Stimulated activated CD8-positive, alpha-beta memory T cell treated with anti-CD3 and anti-CD28 coated beads, Interleukin-12 subunit alpha, Interleukin-12 subunit beta, amount 100 ng/mL, for 4 hours (primary cell): ENCODE results near the gene TNFAIP8L2.
"Not testable (repeated sequence)": the region's sequence is repeated elsewhere in the genome, so short reads cannot be mapped to it uniquely, and the experiment has no call there.

Experiments used
- DNase-seq: peaks from one replicate; pipeline ENCODE4 v3.0.0-alpha.2; 2020; ENCODE audit warnings: low read depth

TNFAIP8L2 gene

GRCh38 chr1:151146072-151146411 is 10.4 kb upstream of the TNFAIP8L2 start:
- DNase-seq, result no peak

GRCh38 chr1:151146412-151147131 is 9.9 kb upstream of the TNFAIP8L2 start, which contains the start of gene SEMA6C:
Gene SEMA6C, minus strand, starts transcription at chr1:151146631. Its CDS starts 4,010 bp downstream, at chr1:151142621.
- DNase-seq, result peak; percentile 77

GRCh38 chr1:151147132-151147503 is 9.3 kb upstream of the TNFAIP8L2 start:
- DNase-seq, result no peak

DNA sequence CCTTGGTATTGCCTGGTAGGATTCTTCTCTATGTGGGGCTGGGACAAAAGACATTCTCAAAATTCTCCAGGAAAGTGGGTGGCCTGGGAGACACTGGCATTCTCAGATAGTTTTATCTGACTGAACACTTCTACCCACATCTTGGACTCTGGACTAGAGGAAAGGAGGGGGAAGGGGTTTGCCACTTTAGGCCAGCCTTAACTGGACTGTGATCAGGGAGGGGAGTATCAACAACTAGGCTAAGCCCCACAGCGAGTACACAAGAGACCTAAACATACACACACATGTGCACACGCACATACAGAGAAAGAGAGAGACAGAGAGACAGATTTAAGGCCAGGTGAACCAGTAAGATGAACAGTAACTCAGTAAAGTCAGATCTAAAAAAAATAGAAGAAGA is 8.8 kb upstream of the TNFAIP8L2 start:
- no peak for DNase-seq

DNA sequence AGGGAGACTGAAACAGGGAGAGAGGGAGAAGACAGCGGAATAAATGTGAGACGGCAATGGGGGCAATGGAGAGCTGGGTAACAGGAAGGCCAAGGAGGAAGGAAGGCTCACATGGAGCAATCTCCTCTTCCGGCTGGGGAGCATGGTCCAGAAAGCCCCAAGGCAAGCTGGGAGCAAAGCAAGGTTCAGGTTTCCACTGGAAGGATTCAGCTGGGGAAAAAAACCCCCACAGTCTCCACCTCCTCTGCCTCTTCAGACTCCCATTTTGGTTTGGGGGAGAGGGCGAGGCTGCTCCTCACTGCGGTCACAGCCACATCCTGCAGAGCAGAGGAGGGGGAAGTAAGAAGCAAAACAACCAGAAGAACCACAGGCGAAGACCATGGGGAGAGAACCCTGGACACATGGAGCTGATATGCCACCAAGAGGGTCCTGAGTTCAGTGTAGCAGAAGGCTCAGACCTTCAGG is 650 bp downstream of the TNFAIP8L2 start:
- no peak for DNase-seq

DNA sequence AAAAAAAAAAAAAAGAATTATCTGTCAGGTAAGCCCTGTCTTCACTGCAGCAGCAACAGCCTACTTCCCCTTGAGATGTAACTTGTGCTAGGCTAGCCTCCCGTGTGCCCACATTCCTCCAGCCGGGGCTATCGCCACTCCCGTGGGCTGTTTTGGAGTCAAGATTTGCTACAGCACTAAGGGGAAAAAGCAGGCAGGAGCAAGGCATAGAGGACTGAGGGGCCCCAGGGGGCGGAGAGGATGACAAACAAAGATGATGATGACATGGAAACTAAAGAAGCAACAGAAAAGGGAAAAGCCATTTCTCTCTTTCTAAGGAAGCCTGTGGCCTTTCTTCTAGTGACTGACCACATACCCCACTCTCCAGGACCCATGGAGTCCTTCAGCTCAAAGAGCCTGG is 1.9 kb downstream of the TNFAIP8L2 start:
- DNase-seq, result peak; percentile 30

DNA sequence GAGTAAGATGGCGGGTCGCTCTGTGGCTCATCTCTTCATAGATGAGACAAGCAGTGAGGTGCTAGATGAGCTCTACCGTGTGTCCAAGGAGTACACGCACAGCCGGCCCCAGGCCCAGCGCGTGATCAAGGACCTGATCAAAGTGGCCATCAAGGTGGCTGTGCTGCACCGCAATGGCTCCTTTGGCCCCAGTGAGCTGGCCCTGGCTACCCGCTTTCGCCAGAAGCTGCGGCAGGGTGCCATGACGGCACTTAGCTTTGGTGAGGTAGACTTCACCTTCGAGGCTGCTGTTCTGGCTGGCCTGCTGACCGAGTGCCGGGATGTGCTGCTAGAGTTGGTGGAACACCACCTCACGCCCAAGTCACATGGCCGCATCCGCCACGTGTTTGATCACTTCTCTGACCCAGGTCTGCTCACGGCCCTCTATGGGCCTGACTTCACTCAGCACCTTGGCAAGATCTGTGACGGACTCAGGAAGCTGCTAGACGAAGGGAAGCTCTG is 2.4 kb downstream of the TNFAIP8L2 start:
- no peak for DNase-seq

GRCh38 chr1:151159373-151159772 is 2.9 kb downstream of the TNFAIP8L2 start:
- DNase-seq, result no peak

DNA sequence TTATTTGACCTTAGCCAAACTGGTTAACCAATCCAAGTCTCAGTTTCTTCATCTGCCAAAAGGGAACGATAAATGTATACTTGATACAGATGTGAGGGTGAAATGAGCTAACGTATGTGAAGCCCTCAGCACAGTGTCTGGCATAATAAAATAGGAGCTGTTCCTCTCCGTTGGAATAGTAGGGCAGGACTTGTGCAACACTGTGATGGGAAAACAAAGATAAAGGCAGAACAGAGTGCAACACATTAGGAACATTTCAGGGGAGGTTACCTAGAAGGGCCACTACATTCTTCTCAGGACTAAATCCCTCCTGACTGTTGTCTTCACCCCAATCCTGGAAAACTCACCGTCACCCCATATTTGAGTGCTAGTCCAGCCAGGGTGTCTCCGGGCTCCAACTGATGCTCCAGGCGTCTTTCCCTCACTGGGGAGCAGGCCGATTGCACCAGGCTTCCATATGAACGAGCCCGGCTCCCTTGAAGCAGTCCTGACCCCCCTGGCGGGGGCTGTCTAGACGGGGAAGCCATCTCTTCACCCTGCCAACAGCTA is 8.4 kb downstream of the TNFAIP8L2 start:
- no peak for DNase-seq

DNA sequence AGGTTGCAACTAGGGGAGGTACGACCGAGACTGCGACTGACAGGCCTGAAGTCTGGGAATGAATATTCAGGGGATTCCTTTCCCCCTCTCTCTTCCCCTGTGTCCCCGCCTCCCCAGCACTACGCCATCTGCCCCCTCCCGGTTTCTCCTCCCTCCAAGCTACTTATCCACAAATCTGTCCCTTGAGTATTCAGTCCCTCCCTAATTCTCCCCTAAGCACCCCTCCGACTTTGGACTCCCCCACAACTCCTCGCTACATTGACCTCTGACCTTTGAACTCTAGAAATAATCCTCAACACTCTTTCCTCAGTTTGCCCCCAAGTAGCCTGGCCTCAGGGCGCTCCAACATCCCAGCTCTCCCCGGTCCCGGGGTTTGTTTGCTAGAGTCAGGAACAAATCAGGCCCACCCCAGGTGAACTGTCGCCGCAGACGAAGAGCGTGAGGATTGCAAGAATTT is 8.9 kb downstream of the TNFAIP8L2 start:
- DNase-seq, result no peak

DNA sequence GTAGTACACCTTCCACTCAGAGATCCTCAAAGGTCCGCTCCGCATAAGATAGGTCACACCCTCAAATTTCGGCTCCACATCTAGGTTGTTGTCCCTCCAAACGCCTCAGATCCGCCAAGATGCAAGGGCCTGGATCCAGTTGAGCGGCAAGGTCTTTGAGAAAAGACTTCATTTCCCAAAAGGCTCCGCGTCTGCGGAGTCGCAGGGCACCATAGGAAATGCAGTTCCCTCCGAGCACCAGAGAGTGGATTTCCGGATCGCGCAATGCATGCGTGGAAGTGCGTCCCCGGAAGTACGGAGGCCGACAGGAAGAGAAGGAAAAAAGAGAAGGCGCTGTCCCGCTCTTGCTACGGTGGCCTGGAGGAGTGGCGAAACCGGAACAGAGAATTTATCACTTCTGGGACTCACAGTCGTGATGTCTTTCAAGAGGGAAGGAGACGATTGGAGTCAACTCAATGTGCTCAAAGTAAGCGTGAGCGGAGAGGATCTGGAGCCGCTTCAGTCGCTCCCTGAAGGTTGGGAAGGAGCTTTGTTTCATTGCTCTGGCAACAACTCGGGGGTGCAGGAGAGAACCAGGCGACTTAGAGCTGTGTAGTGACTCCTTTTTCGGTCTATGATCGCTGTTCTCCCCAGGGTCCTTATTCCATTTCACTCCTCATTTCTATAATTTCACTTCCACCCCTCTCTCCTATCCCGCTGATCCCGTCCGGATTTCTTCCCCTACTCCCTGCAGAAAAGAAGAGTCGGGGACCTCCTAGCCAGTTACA is 9.5 kb downstream of the TNFAIP8L2 start, which contains the start of the genes LYSMD1 and SCNM1:
Gene LYSMD1 (minus strand): TSS at position 165 of the 767 bp plus-strand sequence. CDS start 644 bp downstream, outside the sequence.
Gene SCNM1 (plus strand): TSS at position 407 of the 767 bp plus-strand sequence. CDS start 9 bp downstream, at position 416.
- DNase-seq, result peak; percentile 90

DNA sequence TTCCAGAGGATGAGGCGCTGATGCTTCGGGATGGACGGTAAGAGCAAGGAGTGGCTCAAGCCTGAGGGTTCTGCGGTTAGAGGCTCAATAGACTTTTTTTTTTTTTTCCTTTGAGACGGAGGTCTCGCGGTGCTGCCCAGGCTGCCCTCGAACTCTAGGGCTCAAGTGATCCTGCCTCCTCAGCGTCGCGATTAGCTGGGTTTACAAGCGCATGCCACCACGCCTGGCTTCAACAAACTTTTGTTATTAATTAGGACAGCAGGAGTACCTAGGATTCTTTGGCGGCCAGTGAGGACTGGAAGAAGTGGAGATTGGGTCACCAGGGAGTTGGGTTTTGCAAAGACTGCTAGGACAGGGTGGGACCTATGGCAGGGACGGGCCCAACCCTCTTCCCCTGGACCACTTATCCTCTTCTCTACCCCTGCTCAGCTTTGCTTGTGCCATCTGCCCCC is 10.1 kb downstream of the TNFAIP8L2 start:
- no peak for DNase-seq

GRCh38 chr1:151167116-151167515 is 10.7 kb downstream of the TNFAIP8L2 start:
- no peak for DNase-seq

- no peak for DNase-seq
These were observed 14.7 kb downstream of the TNFAIP8L2 start for GRCh38 chr1:151171190-151171589.

DNA sequence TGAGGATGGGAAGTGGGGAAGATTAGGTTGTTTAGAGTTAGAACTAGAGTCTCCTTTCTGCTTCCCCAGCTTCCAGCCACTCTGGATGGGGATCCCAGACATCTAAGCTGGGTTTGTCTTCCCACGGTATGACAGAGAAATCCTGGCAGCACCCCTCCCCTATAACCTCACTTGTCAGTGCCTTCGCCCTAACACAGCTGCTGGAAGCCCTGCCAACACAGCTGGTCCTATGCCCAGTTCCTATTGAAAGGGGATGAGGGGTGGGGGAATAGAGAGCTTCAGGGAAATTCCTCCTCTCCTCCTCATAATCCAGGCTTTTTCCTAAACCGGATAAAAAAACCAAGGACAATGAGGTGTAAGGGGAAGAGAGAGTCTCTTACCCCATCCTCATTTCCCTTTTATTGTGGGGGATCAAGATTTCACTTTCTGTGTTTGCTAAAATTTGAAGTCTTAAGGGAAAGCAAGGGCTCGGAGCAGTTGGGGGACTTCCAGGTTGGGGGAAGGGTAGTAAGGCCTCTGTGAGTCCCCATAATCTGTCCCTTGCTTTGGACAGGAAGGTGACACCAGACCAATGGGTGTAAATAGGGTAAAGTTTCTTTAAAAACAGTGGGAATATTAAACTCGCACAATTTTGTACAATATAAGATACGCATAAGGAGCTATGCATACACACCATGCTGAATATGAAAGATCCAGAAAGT is 18.7 kb downstream of the TNFAIP8L2 start:
- no peak for DNase-seq

DNA sequence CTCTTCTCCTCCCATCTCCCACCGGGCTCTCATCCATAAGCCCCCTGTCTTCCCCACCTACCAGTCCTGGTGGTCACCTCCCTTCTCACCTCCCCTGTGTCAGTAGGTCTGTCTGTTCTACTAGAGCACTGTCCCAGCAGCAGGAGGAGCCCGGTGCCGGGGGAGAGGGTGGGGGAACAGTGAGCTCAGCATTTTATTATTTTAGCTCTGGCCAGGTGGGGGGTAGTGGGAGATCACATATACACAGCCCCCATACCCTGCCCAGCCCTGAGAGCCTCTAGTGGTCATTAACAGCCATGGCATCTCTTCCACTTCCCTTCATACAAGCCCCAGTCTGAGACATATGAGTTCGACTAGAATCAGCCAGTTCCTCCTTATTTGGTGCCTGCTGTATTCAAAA is 19.4 kb downstream of the TNFAIP8L2 start, which contains the start of gene TMOD4:
Gene TMOD4 (minus strand): TSS at position 119 of the 400 bp plus-strand sequence. CDS start 1,106 bp downstream, outside the sequence.
- DNase-seq, result no peak

GRCh38 chr1:151176514-151177045 is 20.1 kb downstream of the TNFAIP8L2 start:
- no peak for DNase-seq

DNA sequence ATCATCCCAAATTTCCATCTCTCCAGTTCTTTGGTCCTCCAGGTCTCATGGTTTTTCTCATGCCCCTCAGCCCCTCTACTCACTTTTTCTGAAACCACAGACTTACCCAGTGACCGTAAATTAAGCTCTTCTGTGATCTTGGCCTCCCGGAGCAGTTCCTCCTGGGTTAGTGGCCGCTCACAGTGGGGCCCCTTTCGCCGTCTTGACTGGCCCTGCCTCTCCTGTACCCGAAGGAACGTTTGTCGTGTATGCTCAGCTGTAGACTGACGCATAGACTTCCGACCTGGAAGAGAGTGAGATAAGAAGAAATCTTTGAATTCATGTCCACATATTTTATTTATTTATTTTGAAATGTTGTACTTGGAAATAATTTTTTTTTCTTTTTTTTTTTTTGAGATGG is 27.8 kb downstream of the TNFAIP8L2 start:
- no peak for DNase-seq

GRCh38 chr1:151187205-151187604 is 30.8 kb downstream of the TNFAIP8L2 start:
- no peak for DNase-seq

- not testable (repeated sequence) for DNase-seq
These were observed 32.2 kb downstream of the TNFAIP8L2 start for GRCh38 chr1:151188667-151189066.
